ENCODE results near the gene CDYL2.
"Not testable (repeated sequence)": the region's sequence is repeated elsewhere in the genome, so short reads cannot be mapped to it uniquely, and the experiment has no call there.

CDYL2 gene

GRCh38 chr16:80742331-80742730 is 62.1 kb downstream of the CDYL2 start:
- DNase-seq: no peak

DNA sequence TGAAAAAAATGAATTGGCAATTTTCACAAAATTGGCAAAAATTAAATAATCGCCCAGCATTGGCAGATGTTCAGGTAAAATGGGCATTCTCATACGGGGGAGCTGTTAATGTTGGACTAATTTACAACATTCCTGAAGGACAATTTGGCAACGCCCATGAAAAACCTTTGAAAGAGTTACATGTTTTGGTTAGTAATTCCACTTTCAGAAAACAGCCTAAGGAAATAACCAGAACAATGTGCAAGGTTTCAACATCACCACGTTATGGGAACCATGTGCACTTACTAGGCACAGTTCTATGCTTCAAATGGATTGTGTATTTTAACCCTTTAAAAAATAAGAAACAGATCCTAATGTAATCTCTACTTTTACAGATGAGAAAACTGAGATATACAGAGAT is 62.7 kb downstream of the CDYL2 start:
- no peak for DNase-seq

- DNase-seq: no peak
Measured at GRCh38 chr16:80739523-80739922, 64.9 kb downstream of the CDYL2 start.

- DNase-seq: no peak
Measured at GRCh38 chr16:80738521-80738920, 65.9 kb downstream of the CDYL2 start.

DNA sequence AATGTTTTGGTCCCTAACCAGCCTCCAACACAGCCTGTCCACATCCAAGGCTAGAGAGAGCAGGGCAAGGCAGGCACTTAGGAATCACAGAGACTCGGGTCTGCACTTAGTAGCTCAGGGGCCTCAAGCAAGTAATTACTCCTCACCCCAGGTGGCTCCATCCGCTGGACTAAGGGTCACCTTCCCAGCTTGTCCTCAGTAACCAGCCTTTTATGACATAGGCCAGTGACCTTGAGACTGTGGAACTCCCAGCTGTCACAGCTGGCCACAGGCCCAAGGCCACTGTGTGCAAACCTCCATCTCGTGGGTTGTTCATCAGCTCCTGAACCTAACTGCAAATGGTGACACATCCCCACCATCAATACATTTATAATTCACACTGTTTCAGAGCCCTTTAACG is 68.6 kb downstream of the CDYL2 start:
- DNase-seq: no peak

- no peak for DNase-seq
Measured at GRCh38 chr16:80733407-80733806, 71.0 kb downstream of the CDYL2 start.

- no peak for DNase-seq
Measured at GRCh38 chr16:80731915-80732314, 72.5 kb downstream of the CDYL2 start.

- DNase-seq: not testable (repeated sequence)
Measured at GRCh38 chr16:80727066-80727763, 77.2 kb downstream of the CDYL2 start.

- DNase-seq: no peak
Measured at GRCh38 chr16:80725566-80726162, 78.7 kb downstream of the CDYL2 start.

DNA sequence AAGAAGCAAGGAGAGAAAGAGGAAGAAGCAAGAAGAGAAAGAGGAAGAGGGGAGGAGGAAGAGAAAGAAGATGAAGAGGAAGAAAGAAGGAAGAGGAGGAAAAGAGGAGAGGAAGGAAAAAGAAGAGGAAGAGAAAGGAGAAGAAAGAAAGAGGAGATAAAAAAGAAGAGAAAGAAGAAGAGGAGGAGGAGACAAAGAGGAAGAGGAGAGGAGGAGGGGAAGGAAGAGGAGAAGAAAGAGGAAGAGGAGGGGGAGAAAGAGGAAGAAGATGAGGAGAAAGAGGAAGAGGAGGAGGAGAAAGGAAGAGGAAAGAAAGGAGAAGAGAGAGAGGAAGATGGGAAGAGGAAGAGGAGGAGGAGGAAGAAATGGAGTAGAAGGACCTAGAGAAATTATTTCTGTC is 80.4 kb downstream of the CDYL2 start:
- no peak for DNase-seq

GRCh38 chr16:80723091-80723490 is 81.3 kb downstream of the CDYL2 start:
- no peak for DNase-seq

GRCh38 chr16:80720804-80721371 is 83.5 kb downstream of the CDYL2 start:
- DNase-seq: no peak

DNA sequence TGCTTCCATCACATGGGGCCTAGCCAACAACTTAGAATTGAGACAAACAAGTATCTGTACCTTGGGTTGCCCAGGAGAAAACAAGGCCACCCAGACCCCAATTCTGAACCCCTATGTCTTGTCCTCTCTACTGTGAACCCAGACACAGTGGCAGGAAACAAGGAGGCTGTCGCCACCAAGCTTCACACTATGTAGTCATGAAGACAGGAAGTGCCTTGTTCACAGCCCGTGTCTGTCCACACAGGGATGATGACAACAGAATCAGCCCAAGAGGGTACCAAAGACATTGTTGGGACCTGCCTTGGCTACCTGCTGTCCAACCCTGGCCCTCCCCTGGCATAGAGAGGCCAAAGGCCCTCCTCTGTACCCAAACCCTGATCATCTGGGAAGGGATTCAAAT is 84.8 kb downstream of the CDYL2 start:
- no peak for DNase-seq

- no peak for DNase-seq
Measured at GRCh38 chr16:80718480-80719220, 85.7 kb downstream of the CDYL2 start.

- DNase-seq: no peak
Measured at GRCh38 chr16:80717611-80718010, 86.8 kb downstream of the CDYL2 start.

- no peak for DNase-seq
Measured at GRCh38 chr16:80716564-80717139, 87.7 kb downstream of the CDYL2 start.

DNA sequence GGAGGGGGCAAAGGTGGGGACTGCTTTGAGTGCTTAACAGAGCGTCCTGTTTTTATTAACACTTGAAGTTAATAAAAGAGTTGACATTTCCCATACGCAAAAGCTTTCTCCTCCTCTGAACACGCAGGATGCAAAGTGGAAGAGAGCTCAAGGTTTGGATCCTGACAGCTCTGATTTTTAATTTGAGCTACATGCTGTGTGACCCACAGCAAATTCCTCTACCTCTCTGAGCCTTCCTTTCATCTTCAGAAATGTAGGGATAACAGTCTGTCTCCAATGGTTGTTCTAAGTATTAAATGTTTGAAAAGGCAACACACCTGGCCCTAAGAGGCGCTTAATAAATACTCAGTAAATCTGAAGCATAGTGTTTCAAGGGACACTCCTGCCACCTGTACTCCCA is 93.0 kb downstream of the CDYL2 start:
- DNase-seq: no peak

DNA sequence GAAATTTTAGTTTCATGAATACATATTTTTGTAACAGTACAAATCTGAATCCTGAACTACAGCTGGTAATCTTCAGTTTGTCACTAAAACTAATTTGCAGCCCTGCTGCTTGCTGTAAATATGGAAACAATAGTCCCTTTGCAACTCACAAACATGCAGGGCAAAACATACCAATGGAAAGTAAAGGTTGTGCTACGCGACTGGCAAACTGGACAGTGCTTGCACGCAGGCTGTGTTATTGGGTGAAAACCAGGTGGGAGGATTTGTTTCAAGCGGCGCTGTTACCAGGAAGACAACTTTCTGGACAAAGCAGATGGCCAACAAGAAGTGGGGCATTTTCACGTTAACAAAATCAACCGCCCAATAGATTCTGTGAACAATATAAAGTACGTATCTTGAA is 93.5 kb downstream of the CDYL2 start:
- DNase-seq: no peak

DNA sequence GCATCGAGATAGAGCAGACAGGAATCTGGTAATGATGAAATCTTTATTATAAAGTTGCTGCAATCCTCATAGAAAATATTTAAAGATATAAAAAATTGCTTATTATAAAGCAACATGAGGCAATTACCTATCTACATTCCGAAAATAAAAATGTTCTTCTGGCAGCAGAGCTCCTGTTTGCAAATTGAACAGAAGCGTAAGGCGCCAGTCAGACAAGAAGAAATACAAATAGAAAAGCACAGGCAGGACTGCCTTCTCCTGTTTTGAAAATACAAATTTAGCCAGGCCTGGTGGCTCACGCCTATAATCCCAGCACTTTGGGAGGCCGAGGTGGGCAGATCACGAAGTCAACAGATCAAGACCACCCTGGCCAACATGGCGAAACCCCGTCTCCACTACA is 95.6 kb downstream of the CDYL2 start:
- no peak for DNase-seq

DNA sequence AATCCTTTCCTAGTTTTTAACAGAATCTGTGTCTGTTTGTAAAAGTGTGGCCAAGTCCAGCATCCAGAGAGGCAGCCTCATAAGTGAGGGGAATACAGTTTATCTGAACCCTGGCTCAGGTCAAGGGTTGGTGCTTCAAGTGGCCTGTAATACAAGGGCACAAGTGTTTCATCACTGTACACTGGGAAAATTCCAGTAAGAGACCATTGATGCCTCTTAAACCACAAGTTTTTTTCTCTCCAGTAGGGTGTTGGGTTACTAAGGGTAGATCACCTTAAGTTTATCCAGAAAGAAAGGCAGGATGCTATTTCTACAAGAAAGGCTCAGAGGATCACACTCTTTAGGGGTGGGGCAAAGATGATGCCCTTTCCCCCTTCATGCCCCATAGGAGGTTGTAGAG is 96.7 kb downstream of the CDYL2 start:
- DNase-seq: no peak

DNA sequence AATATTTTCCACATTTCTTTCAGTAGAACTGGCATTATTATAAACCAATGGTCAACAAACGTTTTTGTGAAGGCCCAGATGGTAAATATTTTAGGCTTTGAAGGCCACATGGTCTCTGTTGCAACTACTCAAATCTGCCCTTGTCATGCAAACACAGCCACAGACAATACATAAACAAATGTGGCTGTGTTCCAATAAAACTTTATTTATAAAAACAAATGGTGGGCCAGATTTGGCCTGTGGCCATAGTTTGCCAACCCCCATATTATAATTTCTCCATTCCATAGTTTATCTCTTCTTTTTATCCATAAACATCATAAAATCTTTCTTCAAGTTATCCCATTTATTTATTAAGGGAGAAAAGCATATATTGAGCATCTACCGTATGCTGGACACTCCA is 98.8 kb downstream of the CDYL2 start:
- DNase-seq: no peak

- no peak for DNase-seq
Measured at GRCh38 chr16:80704751-80705505, 99.5 kb downstream of the CDYL2 start.

Measured in activated CD8-positive, alpha-beta memory T cell treated with anti-CD3 and anti-CD28 coated beads, Interleukin-2, amount 50 U/mL, for 4 hours (primary cell).